ENCODE data around the gene PRRG4. TPM values are rescaled to one million over a fixed set of nuclear protein-coding genes. Genes with fewer than 3 reads are reported as not detected.
"Not testable (repeated sequence)": the region's sequence is repeated elsewhere in the genome, so short reads cannot be mapped to it uniquely, and the experiment has no call there.

The PRRG4 gene
- not detected in 2 replicates for polyA plus RNA-seq (2011; rRNA removed)
- polyA minus RNA-seq (2011; rRNA and poly(A)+ RNA removed) = not detected in 2 replicates

GRCh38 chr11:32829680-32830412 lies at the start of gene PRRG4:
PRRG4 (plus strand) TSS chr11:32829927; CDS start chr11:32830530, 603 bp downstream.
- peak within 1 kb of the TSS; percentile 31 for H3K4me3 ChIP-seq (ENCODE audit: low read depth, low read length)
- no peak for TF ChIP-seq CTCF (IDR thresholded peaks at IDR 0.05; ENCODE audit: insufficient read depth, low read depth, low read length)
- ChIA-PET POLR2A (interaction anchor here (0.5 kb wide), 1 partner anchor 246 kb away, joined by 3 read pairs; the partner anchor contains the start of gene EIF3M), CTCF (no interaction called here)
- no peak for DNase-seq (ENCODE audit: low read depth)
- H3K27me3 ChIP-seq (ENCODE audit: control insufficient read depth, insufficient read depth, low read length) = peaks cover 9% of the 10 kb centered on the region; the same call in 1 of the 2 replicates
- H3K36me3 ChIP-seq (ENCODE audit: control insufficient read depth, insufficient read depth, low read length) = no peaks in the 10 kb centered on the region

- CTCF ChIA-PET = interaction anchor here (1.2 to 2.2 kb wide), 3 partner anchors 11 to 29 kb away, joined by 3 to 7 read pairs (median 3); no protein-coding TSS in a partner anchor
Measured at GRCh38 chr11:32780839-32781238, 48.9 kb upstream of the PRRG4 start.

GRCh38 chr11:32781721-32782120 lies 48.0 kb upstream of the PRRG4 start:
- Histone ChIP-seq H3K4me3 (ENCODE audit: low read depth, low read length) (no peak overlapping the region), H3K36me3 (ENCODE audit: control insufficient read depth, insufficient read depth, low read length) (no peaks in the 10 kb centered on the region), H3K27me3 (ENCODE audit: control insufficient read depth, insufficient read depth, low read length) (peaks cover 3% of the 10 kb centered on the region; the same call in 1 of the 2 replicates)
- no peak for TF ChIP-seq CTCF (IDR thresholded peaks at IDR 0.05; ENCODE audit: insufficient read depth, low read depth, low read length)
- ChIA-PET POLR2A (no interaction called here), CTCF (interaction anchor here (1.5 kb wide), 1 partner anchor 10 kb away, joined by 3 read pairs; no protein-coding TSS in a partner anchor)
- DNase-seq (ENCODE audit: low read depth) = no peak

More at GRCh38 chr11:32780839-32781238, 48.9 kb upstream of the PRRG4 start:
- H3K27me3 ChIP-seq (ENCODE audit: control insufficient read depth, insufficient read depth, low read length); H3K36me3 ChIP-seq (ENCODE audit: control insufficient read depth, insufficient read depth, low read length); DNase-seq (ENCODE audit: low read depth); POLR2A ChIA-PET; H3K4me3 ChIP-seq (ENCODE audit: low read depth, low read length): not testable (repeated sequence)

GRCh38 chr11:32785262-32785661 lies 44.5 kb upstream of the PRRG4 start:
- Histone ChIP-seq H3K4me3 (ENCODE audit: low read depth, low read length) (no peak overlapping the region), H3K36me3 (ENCODE audit: control insufficient read depth, insufficient read depth, low read length) (no peaks in the 10 kb centered on the region), H3K27me3 (ENCODE audit: control insufficient read depth, insufficient read depth, low read length) (peaks cover 4% of the 10 kb centered on the region; the same call in 1 of the 2 replicates)
- CTCF ChIA-PET = no interaction called here
- TF ChIP-seq CTCF (IDR thresholded peaks at IDR 0.05; ENCODE audit: insufficient read depth, low read depth, low read length) = no peak
- DNase-seq (ENCODE audit: low read depth) = no peak
- POLR2A ChIA-PET = no interaction called here

GRCh38 chr11:32786811-32787210 lies 42.9 kb upstream of the PRRG4 start:
- no peak for TF ChIP-seq CTCF (IDR thresholded peaks at IDR 0.05; ENCODE audit: insufficient read depth, low read depth, low read length)
- ChIA-PET POLR2A (no interaction called here), CTCF (interaction anchor here (1.1 kb wide), 1 partner anchor 22 kb away, joined by 5 read pairs; no protein-coding TSS in a partner anchor)
- Histone ChIP-seq H3K27me3 (ENCODE audit: control insufficient read depth, insufficient read depth, low read length) (peaks cover 1% of the 10 kb centered on the region; the same call in 1 of the 2 replicates), H3K36me3 (ENCODE audit: control insufficient read depth, insufficient read depth, low read length) (no peaks in the 10 kb centered on the region), H3K4me3 (ENCODE audit: low read depth, low read length) (no peak overlapping the region)
- DNase-seq (ENCODE audit: low read depth) = no peak
